CD4-positive, alpha-beta memory T cell (primary cell): ENCODE measurements around the gene AMMECR1. TPM values are rescaled to one million over a fixed set of nuclear protein-coding genes. Genes with fewer than 3 reads are reported as not detected.
"Not testable (repeated sequence)": the region's sequence is repeated elsewhere in the genome, so short reads cannot be mapped to it uniquely, and the experiment has no call there.

Experiments used
- CTCF ChIA-PET: fragments of 350-600 bp; sonication (Branson Sonifier 250); formaldehyde crosslinking; loops from one replicate; lab custom pipeline; 2021; ENCODE audit warnings: inconsistent platforms; ENCODE audit not compliant: partially characterized antibody; lab: Charles Lee
- POLR2A ChIA-PET: fragments of 350-600 bp; sonication (Branson Sonifier 250); formaldehyde crosslinking; loops from one replicate; lab custom pipeline; 2021; ENCODE audit not compliant: partially characterized antibody; lab: Charles Lee
- DNase-seq, 5 donors: peaks; one replicate each; pipeline versions ENCODE4 v3.0.0 to v3.0.0-alpha.2; 2020 to 2022; ENCODE audit warnings: mixed read lengths in 1 of 5
- H3K27ac ChIP-seq: one replicate; pipeline ENCODE4 v1.7.0; 2013; ENCODE audit warnings: low read depth, low read length
- H3K27me3 ChIP-seq: 2 replicates; pipeline ENCODE4 v1.7.0; 2013; ENCODE audit warnings: mild to moderate bottlenecking, low read length, moderate library complexity; ENCODE audit not compliant: insufficient read depth
- H3K36me3 ChIP-seq: 2 replicates; pipeline ENCODE4 v1.7.0; 2013; ENCODE audit warnings: mild to moderate bottlenecking, low read length, moderate library complexity; ENCODE audit not compliant: insufficient read depth
- H3K4me1 ChIP-seq: 2 replicates; pipeline ENCODE4 v1.7.0; 2013; ENCODE audit warnings: mild to moderate bottlenecking, low read length, moderate library complexity; ENCODE audit not compliant: insufficient read depth
- H3K4me3 ChIP-seq, 2 donors: one replicate each; pipeline ENCODE4 v1.7.0; 2013; ENCODE audit warnings: low read length in 2 of 2, mild to moderate bottlenecking in 1 of 2
- H3K9me3 ChIP-seq, 2 donors: one replicate each; pipeline ENCODE4 v1.7.0; 2013; ENCODE audit warnings: low read length in 2 of 2, control low read depth in 1 of 2; ENCODE audit not compliant: control insufficient read depth in 1 of 2
- H3K27ac Mint-ChIP-seq, 7 donors: one replicate each; pipeline ENCODE4 v1.8.0; 2020 to 2021; ENCODE audit warnings: mixed read lengths in 7 of 7, mild to moderate bottlenecking in 6 of 7, inconsistent platforms in 3 of 7, moderate library complexity in 3 of 7
- H3K27me3 Mint-ChIP-seq, 2 donors: one replicate each; pipeline ENCODE4 v1.8.0; 2020 to 2021; ENCODE audit warnings: mixed read lengths in 2 of 2
- H3K36me3 Mint-ChIP-seq, 2 donors: one replicate each; pipeline ENCODE4 v1.8.0; 2020 to 2021; ENCODE audit warnings: mixed read lengths in 2 of 2, inconsistent platforms in 1 of 2, mild to moderate bottlenecking in 1 of 2
- H3K4me1 Mint-ChIP-seq, 4 donors: one replicate each; pipeline ENCODE4 v1.8.0; 2020 to 2021; ENCODE audit warnings: mixed read lengths in 4 of 4, mild to moderate bottlenecking in 1 of 4
- H3K4me3 Mint-ChIP-seq, 8 donors: one replicate each; pipeline ENCODE4 v1.8.0; 2020 to 2021; ENCODE audit warnings: mixed read lengths in 8 of 8, mild to moderate bottlenecking in 7 of 8, moderate library complexity in 6 of 8, inconsistent platforms in 3 of 8
- H3K9me3 Mint-ChIP-seq, 8 donors: one replicate each; pipeline ENCODE4 v1.8.0; 2020 to 2021; ENCODE audit warnings: mixed read lengths in 8 of 8, mild to moderate bottlenecking in 5 of 8, inconsistent platforms in 3 of 8, moderate library complexity in 1 of 8
- intact Hi-C: fragments of 100-400 bp; cut with micrococcal nuclease; formaldehyde crosslinking; loops from one replicate; pipeline ENCODE4 v1.15.1; 2023
- polyA plus RNA-seq, 2 donors: library from polyadenylated mRNA; unstranded; fragments of 300-500 nt; fragmentation: Illumina TruSeq; gene quantifications; one replicate each; pipeline ENCODE4 v1.2.3, GENCODE V29; 2021
- total RNA-seq, 2 experiments: library from RNA; stranded (reverse); gene quantifications; one replicate each; pipeline ENCODE4 v1.2.3, GENCODE V29; 2021

The AMMECR1 gene
- total and polyA plus RNA-seq, 4 experiments from 2014 or later, result 15.4 to 21.7 (median 16.8) TPM

DNA sequence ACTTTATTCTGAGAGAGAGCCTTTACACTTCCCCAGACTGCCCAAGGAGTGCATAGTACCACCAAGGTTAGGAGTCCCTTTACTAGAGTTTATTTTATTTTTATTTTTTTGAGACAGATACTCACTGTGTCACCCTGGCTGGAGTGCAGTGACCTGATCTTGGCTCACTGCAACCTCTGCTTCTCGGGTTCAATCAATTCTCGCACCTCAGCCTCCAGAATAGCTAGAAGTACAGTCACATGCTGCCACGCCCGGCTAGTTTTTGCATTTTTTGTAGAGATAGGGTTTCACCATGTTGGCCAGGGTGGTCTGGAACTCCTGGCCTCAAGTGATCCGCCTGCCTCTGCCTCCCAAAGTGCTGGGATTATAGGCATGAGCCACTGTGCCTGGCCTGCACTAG is 163.6 kb downstream of the AMMECR1 start:
- H3K4me1 Mint-ChIP-seq, H3K27ac Mint-ChIP-seq, H3K36me3 ChIP-seq, H3K9me3 ChIP-seq, POLR2A ChIA-PET, DNase-seq, H3K27ac ChIP-seq, H3K4me3 Mint-ChIP-seq, H3K9me3 Mint-ChIP-seq, H3K4me3 ChIP-seq, H3K4me1 ChIP-seq, intact Hi-C loops, H3K27me3 Mint-ChIP-seq, H3K36me3 Mint-ChIP-seq, H3K27me3 ChIP-seq: not testable (repeated sequence)
- CTCF ChIA-PET, result interaction anchor here (1.4 to 11.3 kb wide), 2 partner anchors 14 to 258 kb away, joined by 4 to 434 read pairs; no protein-coding TSS in a partner anchor

DNA sequence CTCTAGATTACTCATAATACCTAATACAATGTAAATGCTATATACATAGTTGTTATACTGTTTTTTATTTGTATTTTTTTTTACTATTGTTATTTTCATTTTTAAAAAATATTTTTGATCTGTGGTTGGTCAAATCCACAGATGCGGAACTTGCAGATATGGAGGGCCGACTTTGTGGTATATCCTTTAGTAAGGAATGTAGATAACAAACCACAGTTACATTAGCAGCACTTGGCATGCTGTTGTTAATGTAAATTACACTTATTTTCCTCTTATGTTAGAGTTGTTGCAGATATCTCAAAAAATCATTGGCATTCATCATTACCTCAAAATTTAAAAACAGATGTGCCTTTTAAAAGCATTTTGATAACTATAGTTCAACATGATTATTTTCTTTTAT is 164.0 kb downstream of the AMMECR1 start:
- no peak for DNase-seq
- Mint-ChIP-seq H3K27me3 (no peaks in the 10 kb centered on the region), H3K36me3 (peaks cover 0 to 11% of the 10 kb centered on the region in 2 donors), H3K4me1 (peaks cover under 1 to 1% (median under 1%) of the 10 kb centered on the region in 4 donors), H3K9me3 (peaks cover 0 to 1% (median 0%) of the 10 kb centered on the region in 8 donors), H3K27ac (no peak overlapping the region), H3K4me3 (no peak overlapping the region)
- CTCF ChIA-PET, result interaction anchor here (11.3 kb wide), 1 partner anchor 258 kb away, joined by 434 read pairs; no protein-coding TSS in a partner anchor
- H3K27me3 ChIP-seq, result no peaks in the 10 kb centered on the region
- H3K36me3 ChIP-seq, result no peaks in the 10 kb centered on the region
- intact Hi-C loops, result no loop called here
- H3K4me3 ChIP-seq, result no peak overlapping the region
- no peaks in the 10 kb centered on the region for H3K9me3 ChIP-seq
- H3K27ac ChIP-seq, result no peak overlapping the region
- no peaks in the 10 kb centered on the region for H3K4me1 ChIP-seq
- POLR2A ChIA-PET, result no interaction called here

DNA sequence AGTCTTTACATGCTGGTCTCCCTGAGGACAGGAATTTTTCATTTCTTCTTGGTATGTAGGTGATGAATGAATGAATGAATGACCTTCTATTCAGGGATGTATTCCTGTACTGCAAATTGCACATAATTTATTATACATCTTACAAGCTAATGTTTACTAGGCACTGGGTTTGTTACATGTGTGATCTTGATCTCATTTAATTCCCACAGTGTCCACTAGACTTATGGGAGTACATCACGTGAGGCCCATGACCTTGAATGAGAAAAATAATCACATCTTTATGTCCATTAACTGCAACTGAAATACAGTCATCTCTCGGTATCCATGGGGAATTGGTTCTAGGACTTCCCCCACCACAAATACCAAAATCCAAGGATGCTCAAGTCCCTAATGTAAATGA is 164.6 kb downstream of the AMMECR1 start:
- no peak overlapping the region for H3K4me3 ChIP-seq
- no peak overlapping the region for H3K4me3 Mint-ChIP-seq
- ChIA-PET CTCF (interaction anchor here (11.3 kb wide), 1 partner anchor 259 kb away, joined by 434 read pairs; no protein-coding TSS in a partner anchor), POLR2A (no interaction called here)
- no peaks in the 10 kb centered on the region for H3K36me3 ChIP-seq
- no peaks in the 10 kb centered on the region for H3K9me3 ChIP-seq
- H3K27ac ChIP-seq, result no peak overlapping the region
- no peaks in the 10 kb centered on the region for H3K4me1 ChIP-seq
- no peaks in the 10 kb centered on the region for H3K4me1 Mint-ChIP-seq
- H3K27ac Mint-ChIP-seq, result peak overlapping the region in 1 of 7 donors; percentile 14
- no peaks in the 10 kb centered on the region for H3K27me3 Mint-ChIP-seq
- peaks cover 0 to 11% of the 10 kb centered on the region in 2 donors for H3K36me3 Mint-ChIP-seq
- no peak for DNase-seq
- intact Hi-C loops, result no loop called here
- no peaks in the 10 kb centered on the region for H3K27me3 ChIP-seq
- H3K9me3 Mint-ChIP-seq, result peaks cover 0 to 1% (median 0%) of the 10 kb centered on the region in 8 donors

DNA sequence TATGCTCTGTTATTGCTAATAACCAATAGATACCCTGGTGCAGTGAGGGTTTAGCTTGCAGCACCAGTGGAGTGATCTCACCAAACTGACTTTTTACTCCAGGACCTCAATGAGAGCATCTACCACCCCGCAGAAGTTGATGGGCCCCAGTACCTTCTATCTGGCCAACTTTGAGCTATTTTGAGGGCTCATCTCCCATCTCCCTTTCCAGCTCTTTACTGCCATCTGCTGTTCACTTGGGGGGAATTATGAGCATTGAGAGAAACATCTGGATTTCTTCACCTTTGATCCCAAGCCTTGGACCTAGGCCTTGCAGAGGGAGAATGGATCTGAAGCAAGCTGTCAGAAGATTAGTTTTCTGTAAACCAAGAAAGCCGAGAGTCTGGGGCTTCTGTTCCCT is 171.4 kb downstream of the AMMECR1 start:
- H3K27ac Mint-ChIP-seq, result peak overlapping the region in 1 of 7 donors; percentile 24
- peaks cover 6 to 14% of the 10 kb centered on the region in 2 donors for H3K36me3 Mint-ChIP-seq
- no peak overlapping the region for H3K4me3 ChIP-seq
- intact Hi-C loops, result loop anchor here (1.0 to 10.0 kb wide), 5 partner anchors 234 to 701 kb away; no protein-coding TSS in a partner anchor
- H3K4me3 Mint-ChIP-seq, result no peak overlapping the region
- POLR2A ChIA-PET, result no interaction called here
- no peaks in the 10 kb centered on the region for H3K36me3 ChIP-seq
- CTCF ChIA-PET, result interaction anchor here (0.8 to 4.2 kb wide), 38 partner anchors 9 to 411 kb away, joined by 3 to 42 read pairs (median 4); partner anchors contain the start of gene AMMECR1
- H3K9me3 ChIP-seq, result no peaks in the 10 kb centered on the region
- peaks cover 4% of the 10 kb centered on the region for H3K4me1 ChIP-seq
- H3K27ac ChIP-seq, result no peak overlapping the region
- peaks cover 0 to 13% (median 6%) of the 10 kb centered on the region in 4 donors for H3K4me1 Mint-ChIP-seq
- no peaks in the 10 kb centered on the region for H3K27me3 Mint-ChIP-seq
- H3K9me3 Mint-ChIP-seq, result no peaks in the 10 kb centered on the region
- DNase-seq, result peak; percentile 30 to 49 (median 38)
- H3K27me3 ChIP-seq, result no peaks in the 10 kb centered on the region

DNA sequence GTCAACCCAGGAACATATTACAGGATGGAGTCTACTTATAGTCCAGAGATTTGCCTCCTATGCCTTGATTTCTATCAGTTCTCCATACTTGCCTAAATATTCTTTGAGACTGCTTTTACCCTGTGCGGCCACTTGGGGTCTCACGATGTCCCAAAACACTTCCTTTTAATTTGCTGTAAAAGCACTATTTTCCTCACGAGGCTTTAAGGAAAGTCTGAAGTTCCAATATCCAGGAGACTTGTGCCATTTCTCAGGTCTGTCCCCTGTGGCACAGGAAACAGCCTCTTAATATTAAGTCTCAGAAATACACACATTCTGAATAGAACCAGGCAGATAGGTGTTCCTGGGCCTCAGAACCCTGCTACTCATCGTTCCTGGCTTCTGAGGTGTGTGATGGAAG is 172.0 kb downstream of the AMMECR1 start:
- H3K27ac Mint-ChIP-seq, result peak overlapping the region in 2 of 7 donors; percentile 3 to 25
- Histone ChIP-seq H3K4me3 (no peak overlapping the region), H3K27ac (no peak overlapping the region), H3K4me1 (peaks cover 4% of the 10 kb centered on the region), H3K27me3 (no peaks in the 10 kb centered on the region), H3K9me3 (no peaks in the 10 kb centered on the region), H3K36me3 (no peaks in the 10 kb centered on the region)
- intact Hi-C loops, result loop anchor here (1.0 to 10.0 kb wide), 5 partner anchors 234 to 701 kb away; no protein-coding TSS in a partner anchor
- peaks cover 6 to 14% of the 10 kb centered on the region in 2 donors for H3K36me3 Mint-ChIP-seq
- no peak overlapping the region for H3K4me3 Mint-ChIP-seq
- H3K4me1 Mint-ChIP-seq, result peaks cover 0 to 13% (median 6%) of the 10 kb centered on the region in 4 donors
- CTCF ChIA-PET, result interaction anchor here (0.7 to 4.2 kb wide), 32 partner anchors 9 to 410 kb away, joined by 3 to 42 read pairs (median 4); no protein-coding TSS in a partner anchor
- no peaks in the 10 kb centered on the region for H3K27me3 Mint-ChIP-seq
- DNase-seq, result peak in 4 of 5 donors; percentile 13 to 28 (median 23)
- no peaks in the 10 kb centered on the region for H3K9me3 Mint-ChIP-seq
- POLR2A ChIA-PET, result no interaction called here

DNA sequence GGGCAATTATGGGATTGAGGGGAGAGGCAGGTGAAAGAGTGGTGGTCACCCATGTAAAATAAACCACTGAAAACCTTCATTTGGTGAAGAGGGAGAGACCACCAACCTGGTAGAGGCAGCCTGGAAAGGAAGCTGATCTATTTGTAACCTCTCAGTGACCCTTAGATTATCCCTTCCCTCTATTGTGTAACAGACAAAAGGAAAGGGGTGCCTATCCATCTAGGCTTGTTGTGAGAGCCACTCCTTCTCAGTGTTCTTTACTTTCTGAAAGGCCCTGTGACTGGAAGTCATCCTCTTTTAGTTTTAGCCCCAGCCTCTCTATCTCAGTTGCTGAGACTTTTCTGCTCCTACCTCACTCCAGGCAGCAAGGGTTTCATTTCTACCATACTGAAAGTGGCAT is 172.6 kb downstream of the AMMECR1 start:
- Mint-ChIP-seq H3K4me1 (peaks cover 0 to 13% (median 6%) of the 10 kb centered on the region in 4 donors), H3K4me3 (no peak overlapping the region), H3K9me3 (no peaks in the 10 kb centered on the region), H3K27me3 (no peaks in the 10 kb centered on the region), H3K27ac (no peak overlapping the region), H3K36me3 (peaks cover 6 to 14% of the 10 kb centered on the region in 2 donors)
- DNase-seq, result no peak
- H3K27ac ChIP-seq, result no peak overlapping the region
- H3K27me3 ChIP-seq, result no peaks in the 10 kb centered on the region
- intact Hi-C loops, result loop anchor here (5.0 to 10.0 kb wide), 4 partner anchors 233 to 702 kb away; no protein-coding TSS in a partner anchor
- CTCF ChIA-PET, result interaction anchor here (0.7 to 4.2 kb wide), 10 partner anchors 8 to 279 kb away, joined by 3 to 41 read pairs (median 10); no protein-coding TSS in a partner anchor
- no peaks in the 10 kb centered on the region for H3K36me3 ChIP-seq
- H3K9me3 ChIP-seq, result no peaks in the 10 kb centered on the region
- no peak overlapping the region for H3K4me3 ChIP-seq
- POLR2A ChIA-PET, result no interaction called here
- peaks cover 4% of the 10 kb centered on the region for H3K4me1 ChIP-seq
